ENCODE results near the gene SUSD1.

DNA sequence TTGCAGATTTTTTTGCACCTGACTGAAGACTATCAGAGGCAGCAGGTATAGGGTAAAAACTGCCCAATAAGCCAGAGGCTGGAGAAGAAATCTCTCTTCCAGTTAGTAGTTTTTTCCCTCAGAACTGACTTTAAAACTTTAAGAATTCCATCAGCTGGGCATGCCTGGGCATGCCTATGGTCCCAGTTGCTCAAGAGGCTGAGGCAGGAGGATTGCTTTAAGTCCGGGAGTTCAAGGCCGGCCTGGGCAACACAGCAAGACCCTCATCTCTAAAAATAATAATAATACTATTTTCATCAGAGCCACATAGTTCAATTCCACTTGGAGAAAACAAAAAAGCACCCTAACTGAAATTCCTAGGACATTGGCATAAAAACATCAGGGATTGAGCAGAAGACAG, 30.3 kb downstream of the SUSD1 start:
- TF ChIP-seq, protein P1, sequence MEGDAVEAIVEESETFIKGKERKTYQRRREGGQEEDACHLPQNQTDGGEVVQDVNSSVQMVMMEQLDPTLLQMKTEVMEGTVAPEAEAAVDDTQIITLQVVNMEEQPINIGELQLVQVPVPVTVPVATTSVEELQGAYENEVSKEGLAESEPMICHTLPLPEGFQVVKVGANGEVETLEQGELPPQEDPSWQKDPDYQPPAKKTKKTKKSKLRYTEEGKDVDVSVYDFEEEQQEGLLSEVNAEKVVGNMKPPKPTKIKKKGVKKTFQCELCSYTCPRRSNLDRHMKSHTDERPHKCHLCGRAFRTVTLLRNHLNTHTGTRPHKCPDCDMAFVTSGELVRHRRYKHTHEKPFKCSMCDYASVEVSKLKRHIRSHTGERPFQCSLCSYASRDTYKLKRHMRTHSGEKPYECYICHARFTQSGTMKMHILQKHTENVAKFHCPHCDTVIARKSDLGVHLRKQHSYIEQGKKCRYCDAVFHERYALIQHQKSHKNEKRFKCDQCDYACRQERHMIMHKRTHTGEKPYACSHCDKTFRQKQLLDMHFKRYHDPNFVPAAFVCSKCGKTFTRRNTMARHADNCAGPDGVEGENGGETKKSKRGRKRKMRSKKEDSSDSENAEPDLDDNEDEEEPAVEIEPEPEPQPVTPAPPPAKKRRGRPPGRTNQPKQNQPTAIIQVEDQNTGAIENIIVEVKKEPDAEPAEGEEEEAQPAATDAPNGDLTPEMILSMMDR (IDR thresholded peaks at IDR 0.05): no peak
- no peak for TF ChIP-seq POLR2A (IDR thresholded peaks at IDR 0.05)
